DOHH2 (cell line): Measurements from ENCODE around the gene RBM28.

Experiments used
- CTCF ChIP-seq: fragments of 200-600 bp; sonication (generic); IDR thresholded peaks from one replicate; pipeline ENCODE4 v1.5.1; 2014; ENCODE audit warnings: antibody characterized with exemption, mild to moderate bottlenecking, low read depth, low read length; ENCODE audit not compliant: poor library complexity, severe bottlenecking
- EZH2phosphoT487 ChIP-seq: fragments of 200-600 bp; sonication (generic); IDR thresholded peaks from 2 replicates; pipeline ENCODE4 v1.6.1; 2017; ENCODE audit warnings: borderline replicate concordance, mild to moderate bottlenecking, antibody characterized with exemption, low read length, moderate library complexity, mixed read lengths

GRCh38 chr7:128352636-128353035, 8.9 kb upstream of the RBM28 start:
- TF ChIP-seq CTCF = no peak
- TF ChIP-seq EZH2phosphoT487 = no peak
